NCI-H2196 treated with DMSO at 0.1 percent for 48 hours (cell line): ENCODE data around the gene PCDHA4.
"Not testable (repeated sequence)": the region's sequence is repeated elsewhere in the genome, so short reads cannot be mapped to it uniquely, and the experiment has no call there.

Experiments used
- DNase-seq: peaks from one replicate; lab custom pipeline; 2025; ENCODE audit not compliant: unreplicated experiment; lab: John Stamatoyannopoulos, UW

The PCDHA4 gene

DNA sequence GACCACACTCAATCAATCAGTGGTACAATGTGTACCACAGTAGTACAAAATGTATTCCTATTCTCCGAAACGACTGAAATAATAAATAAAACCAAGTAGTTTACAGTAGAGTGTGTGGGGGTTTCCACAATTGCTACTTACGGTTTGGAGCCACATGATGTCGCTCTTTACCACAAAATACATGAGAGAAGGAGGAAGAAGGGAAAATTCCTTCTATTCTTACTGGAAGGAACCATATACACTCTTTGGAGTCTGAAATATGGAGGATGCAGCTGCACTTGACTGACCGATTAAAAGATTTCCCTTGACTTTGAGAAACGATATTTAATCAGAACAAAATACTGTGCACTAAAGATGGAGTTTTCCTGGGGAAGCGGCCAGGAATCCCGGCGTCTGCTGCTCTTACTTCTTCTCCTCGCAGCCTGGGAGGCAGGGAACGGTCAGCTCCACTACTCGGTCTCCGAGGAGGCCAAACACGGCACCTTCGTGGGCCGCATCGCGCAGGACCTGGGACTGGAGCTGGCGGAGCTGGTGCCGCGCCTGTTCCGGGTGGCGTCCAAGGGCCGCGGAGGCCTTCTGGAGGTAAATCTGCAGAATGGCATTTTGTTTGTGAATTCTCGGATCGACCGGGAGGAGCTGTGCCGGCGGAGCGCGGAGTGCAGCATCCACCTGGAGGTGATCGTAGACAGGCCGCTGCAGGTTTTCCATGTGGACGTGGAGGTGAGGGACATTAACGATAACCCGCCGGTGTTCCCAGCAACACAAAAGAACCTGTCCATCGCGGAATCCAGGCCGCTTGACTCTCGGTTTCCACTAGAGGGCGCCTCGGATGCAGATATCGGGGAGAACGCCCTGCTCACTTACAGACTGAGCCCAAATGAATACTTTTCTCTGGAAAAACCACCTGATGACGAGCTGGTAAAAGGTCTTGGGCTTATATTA, at the start of gene PCDHA4:
PCDHA4 (plus strand) TSS at position 235 of the 942 bp plus-strand sequence.
- DNase-seq = no peak

- no peak for DNase-seq
These were observed 42.5 kb upstream of the PCDHA4 start for GRCh38 chr5:140764177-140764973.

GRCh38 chr5:140767444-140767843, 39.4 kb upstream of the PCDHA4 start:
- DNase-seq = no peak

GRCh38 chr5:140780512-140780911, 26.4 kb upstream of the PCDHA4 start:
- DNase-seq = no peak

DNA sequence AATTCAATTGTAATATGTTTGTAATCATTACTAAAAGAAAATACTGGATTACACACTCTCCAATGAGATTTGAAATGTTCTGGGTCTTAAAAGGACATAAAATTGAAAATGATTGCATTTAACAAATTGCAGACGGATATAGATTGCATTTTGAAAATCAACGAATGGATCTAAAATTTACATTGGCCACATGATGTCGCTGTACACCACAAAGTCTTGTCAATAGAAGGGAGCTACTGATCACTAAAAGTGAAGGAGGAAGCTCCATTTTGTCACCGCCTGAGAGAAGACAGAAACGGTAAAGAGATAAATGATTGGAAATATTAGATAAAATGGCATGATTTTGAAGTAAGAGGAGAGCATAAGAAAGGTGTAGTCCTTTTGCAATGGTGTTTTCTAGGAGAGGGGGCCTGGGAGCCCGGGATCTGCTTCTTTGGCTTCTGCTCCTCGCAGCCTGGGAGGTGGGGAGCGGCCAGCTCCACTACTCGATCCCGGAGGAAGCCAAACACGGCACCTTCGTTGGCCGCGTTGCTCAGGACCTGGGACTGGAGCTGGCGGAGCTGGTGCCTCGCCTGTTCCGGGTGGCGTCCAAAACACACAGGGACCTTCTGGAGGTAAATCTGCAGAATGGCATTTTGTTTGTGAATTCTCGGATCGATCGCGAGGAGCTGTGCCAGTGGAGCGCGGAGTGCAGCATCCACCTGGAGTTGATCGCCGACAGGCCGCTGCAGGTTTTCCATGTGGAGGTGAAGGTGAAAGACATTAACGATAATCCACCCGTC, 20.8 kb upstream of the PCDHA4 start, which contains the start of gene PCDHA1:
PCDHA1 (plus strand) TSS at position 236 of the 782 bp plus-strand sequence.
- no peak for DNase-seq

GRCh38 chr5:140787422-140787821, 19.4 kb upstream of the PCDHA4 start:
- not testable (repeated sequence) for DNase-seq

DNA sequence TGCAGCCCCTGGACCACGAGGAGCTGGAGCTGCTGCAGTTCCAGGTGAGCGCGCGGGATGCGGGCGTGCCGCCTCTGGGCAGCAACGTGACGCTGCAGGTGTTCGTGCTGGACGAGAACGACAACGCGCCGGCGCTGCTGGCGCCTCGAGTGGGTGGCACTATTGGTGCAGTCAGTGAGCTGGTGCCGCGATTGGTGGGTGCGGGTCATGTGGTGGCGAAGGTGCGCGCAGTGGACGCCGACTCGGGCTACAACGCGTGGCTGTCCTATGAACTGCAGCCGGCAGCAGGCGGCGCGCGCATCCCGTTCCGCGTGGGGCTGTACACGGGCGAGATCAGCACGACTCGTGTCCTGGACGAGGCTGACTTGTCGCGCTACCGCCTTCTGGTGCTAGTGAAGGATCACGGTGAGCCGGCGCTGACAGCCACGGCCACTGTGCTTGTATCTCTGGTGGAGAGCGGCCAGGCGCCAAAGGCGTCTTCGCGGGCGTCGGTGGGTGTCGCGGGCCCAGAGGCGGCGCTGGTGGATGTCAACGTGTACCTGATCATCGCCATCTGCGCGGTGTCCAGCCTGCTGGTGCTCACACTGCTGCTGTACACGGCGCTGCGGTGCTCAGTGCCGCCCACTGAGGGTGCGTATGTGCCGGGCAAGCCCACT, 18.9 kb upstream of the PCDHA4 start:
- DNase-seq = not testable (repeated sequence)

DNA sequence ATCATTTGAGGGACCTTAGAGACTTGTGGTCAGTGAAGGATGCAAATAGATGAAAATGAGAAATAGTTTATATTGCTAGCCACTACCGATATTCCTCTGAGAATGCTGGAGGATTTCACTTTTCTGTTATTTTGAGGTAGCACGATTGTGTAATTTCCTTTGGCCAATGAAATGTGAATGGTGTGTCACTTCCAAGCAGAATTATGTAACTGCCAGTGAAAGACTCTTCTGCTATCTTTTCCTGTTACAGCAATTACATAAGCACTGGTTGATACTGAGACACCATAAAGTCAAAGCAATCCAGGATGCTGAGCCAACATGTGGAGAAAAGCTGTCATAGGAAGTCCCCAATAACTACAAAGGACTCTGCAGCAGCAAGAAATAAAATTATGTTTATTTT, 15.8 kb upstream of the PCDHA4 start:
- DNase-seq = no peak

DNA sequence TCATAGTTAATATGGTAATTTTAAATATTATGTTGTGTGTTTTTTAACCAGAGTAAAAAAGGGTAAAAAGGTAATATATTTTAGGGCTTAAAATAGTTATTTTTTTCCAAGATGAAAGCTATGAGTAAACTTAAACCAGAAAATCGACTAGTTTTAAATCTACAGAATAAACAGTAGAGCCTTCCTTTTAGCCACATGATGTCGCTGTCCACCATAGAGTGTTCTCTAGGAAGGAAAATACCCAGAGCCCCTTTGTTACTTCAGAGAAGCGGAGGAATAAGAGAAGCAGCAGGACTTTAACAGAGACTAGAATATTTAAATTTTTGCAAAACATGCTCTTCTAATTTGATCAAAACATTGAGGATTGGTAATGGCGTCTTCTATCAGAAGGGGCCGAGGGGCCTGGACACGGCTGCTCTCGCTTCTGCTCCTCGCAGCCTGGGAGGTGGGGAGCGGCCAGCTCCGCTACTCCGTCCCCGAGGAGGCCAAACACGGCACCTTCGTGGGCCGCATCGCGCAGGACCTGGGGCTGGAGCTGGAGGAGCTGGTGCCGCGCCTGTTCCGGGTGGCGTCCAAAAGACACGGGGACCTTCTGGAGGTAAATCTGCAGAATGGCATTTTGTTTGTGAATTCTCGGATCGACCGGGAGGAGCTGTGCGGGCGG, 12.1 kb upstream of the PCDHA4 start, which contains the start of gene PCDHA2:
PCDHA2 (plus strand) TSS at position 258 of the 664 bp plus-strand sequence.
- no peak for DNase-seq

DNA sequence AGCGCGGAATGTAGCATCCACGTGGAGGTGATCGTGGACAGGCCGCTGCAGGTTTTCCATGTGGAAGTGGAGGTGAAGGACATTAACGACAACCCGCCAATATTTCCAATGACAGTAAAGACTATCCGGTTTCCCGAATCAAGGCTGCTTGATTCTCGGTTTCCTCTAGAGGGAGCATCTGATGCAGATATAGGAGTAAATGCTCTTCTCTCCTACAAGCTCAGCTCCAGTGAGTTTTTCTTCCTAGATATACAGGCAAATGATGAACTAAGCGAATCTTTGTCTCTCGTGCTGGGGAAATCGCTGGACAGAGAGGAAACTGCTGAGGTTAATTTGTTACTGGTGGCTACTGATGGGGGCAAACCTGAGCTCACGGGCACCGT, 11.6 kb upstream of the PCDHA4 start:
- no peak for DNase-seq

DNA sequence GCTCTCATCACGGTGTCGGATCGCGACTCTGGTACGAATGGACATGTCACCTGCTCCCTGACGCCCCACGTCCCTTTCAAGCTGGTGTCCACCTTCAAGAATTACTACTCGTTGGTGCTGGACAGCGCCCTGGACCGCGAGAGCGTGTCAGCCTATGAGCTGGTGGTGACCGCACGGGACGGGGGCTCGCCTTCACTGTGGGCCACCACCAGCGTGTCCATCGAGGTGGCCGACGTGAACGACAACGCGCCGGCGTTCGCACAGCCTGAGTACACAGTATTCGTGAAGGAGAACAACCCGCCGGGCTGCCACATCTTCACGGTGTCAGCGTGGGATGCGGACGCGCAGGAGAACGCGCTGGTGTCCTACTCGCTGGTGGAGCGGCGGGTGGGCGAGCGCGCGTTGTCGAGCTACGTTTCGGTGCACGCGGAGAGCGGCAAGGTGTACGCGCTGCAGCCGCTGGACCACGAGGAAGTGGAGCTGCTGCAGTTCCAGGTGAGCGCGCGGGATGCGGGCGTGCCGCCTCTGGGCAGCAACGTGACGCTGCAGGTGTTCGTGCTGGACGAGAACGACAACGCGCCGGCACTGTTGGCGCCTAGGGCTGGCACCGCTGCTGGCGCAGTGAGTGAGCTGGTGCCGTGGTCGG, 10.7 kb upstream of the PCDHA4 start:
- DNase-seq = not testable (repeated sequence)

- DNase-seq = no peak
These were observed 10.2 kb upstream of the PCDHA4 start for GRCh38 chr5:140796718-140797095.

DNA sequence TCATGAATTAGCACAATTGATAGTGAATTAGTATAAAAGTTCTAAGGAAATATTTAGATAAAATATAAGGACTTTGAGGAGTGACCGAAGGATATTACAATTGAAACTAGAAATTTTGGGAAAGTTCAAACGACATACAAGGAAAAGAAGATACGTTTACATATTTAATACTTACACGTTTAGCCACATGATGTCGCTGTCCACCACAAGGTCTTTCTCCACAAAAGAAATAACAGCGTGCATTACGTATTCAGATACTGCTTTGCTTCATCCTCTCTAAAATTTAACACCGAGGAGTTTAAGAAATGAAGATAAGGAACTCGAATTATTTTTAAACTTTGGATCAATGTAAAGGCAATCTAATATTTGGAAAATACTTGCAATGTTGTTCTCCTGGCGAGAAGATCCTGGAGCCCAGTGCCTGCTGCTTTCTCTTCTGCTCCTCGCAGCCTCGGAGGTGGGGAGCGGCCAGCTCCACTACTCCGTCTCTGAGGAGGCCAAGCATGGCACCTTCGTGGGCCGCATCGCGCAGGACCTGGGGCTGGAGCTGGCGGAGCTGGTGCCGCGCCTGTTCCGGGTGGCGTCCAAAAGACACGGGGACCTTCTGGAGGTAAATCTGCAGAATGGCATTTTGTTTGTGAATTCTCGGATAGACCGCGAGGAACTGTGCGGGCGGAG, 5.9 kb upstream of the PCDHA4 start, which contains the start of gene PCDHA3:
PCDHA3 (plus strand) TSS at position 242 of the 678 bp plus-strand sequence.
- DNase-seq = no peak

DNA sequence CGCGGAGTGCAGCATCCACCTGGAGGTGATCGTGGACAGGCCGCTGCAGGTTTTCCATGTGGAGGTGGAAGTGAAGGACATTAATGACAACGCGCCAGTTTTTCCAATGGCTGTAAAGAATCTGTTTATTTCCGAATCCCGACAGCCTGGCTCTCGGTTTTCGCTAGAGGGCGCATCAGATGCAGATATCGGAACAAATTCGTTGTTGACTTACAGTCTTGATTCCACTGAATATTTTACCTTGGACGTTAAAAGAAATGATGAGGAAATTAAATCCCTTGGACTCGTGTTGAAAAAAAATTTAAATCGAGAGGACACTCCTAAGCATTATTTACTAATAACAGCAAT, 5.4 kb upstream of the PCDHA4 start:
- DNase-seq = no peak

GRCh38 chr5:140802381-140802780, 4.5 kb upstream of the PCDHA4 start:
- DNase-seq = not testable (repeated sequence)

DNA sequence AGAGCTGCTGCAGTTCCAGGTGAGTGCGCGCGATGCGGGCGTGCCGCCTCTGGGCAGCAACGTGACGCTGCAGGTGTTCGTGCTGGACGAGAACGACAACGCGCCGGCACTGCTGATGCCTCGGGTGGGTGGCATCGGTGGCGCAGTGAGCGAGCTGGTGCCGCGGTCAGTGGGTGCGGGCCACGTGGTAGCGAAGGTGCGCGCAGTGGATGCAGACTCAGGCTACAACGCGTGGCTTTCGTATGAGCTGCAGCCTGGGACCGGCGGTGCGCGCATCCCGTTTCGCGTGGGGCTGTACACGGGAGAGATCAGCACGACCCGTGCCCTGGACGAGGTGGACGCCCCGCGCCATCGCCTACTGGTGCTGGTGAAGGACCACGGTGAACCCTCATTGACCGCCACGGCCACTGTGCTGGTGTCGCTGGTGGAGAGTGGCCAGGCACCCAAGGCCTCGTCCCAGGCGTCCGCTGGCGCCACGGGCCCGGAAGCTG, 4.0 kb upstream of the PCDHA4 start:
- no peak for DNase-seq

- DNase-seq = not testable (repeated sequence)
These were observed 1.5 kb downstream of the PCDHA4 start for GRCh38 chr5:140808241-140808888.

GRCh38 chr5:140808889-140809291, 2.0 kb downstream of the PCDHA4 start:
- no peak for DNase-seq
